T-helper 1 cell treated with Interleukin-12 subunit alpha and Interleukin-12 subunit beta and Interleukin-4 antibody, amounts not matched to agents 30 μg/mL and 1 μg/mL, for 36 hours (primary cell): ENCODE measurements around the gene IL11RA.
"Not testable (repeated sequence)": the region's sequence is repeated elsewhere in the genome, so short reads cannot be mapped to it uniquely, and the experiment has no call there.

ENCODE experiments used
- H3K27ac Mint-ChIP-seq: one replicate; pipeline ENCODE4 v1.8.0; 2021; ENCODE audit warnings: mild to moderate bottlenecking, mixed read lengths
- H3K27me3 Mint-ChIP-seq: one replicate; pipeline ENCODE4 v1.8.0; 2021; ENCODE audit warnings: low read depth, mixed read lengths
- H3K36me3 Mint-ChIP-seq: one replicate; pipeline ENCODE4 v1.8.0; 2021; ENCODE audit warnings: low read depth, mixed read lengths
- H3K4me1 Mint-ChIP-seq: one replicate; pipeline ENCODE4 v1.8.0; 2021; ENCODE audit warnings: low read depth, mixed read lengths
- H3K4me3 Mint-ChIP-seq: one replicate; pipeline ENCODE4 v1.8.0; 2021; ENCODE audit warnings: mild to moderate bottlenecking, moderate library complexity, mixed read lengths
- H3K9me3 Mint-ChIP-seq: one replicate; pipeline ENCODE4 v1.8.0; 2021; ENCODE audit warnings: mixed read lengths

IL11RA gene

DNA sequence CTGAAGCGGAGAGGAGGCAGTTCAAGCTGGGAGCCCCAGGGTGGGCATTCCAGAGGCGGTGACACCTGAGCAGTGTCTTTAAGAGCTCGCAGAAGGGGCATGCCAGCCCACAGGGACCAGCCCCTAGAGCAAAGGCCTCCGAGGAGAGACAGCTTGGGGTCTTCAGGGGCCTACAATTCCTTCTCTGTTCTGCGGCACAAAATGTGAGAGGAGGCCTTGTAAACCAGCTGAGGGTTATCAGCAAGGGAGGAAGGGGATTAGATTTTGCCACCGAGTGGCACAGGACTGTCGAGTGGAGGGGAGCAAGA, 13.9 kb upstream of the IL11RA start:
- peaks cover 21% of the 10 kb centered on the region for H3K4me1 Mint-ChIP-seq
- H3K27ac Mint-ChIP-seq = peak overlapping the region; percentile 89
- H3K36me3 Mint-ChIP-seq = peaks cover 9% of the 10 kb centered on the region
- no peaks in the 10 kb centered on the region for H3K9me3 Mint-ChIP-seq
- no peaks in the 10 kb centered on the region for H3K27me3 Mint-ChIP-seq
- peak overlapping the region; percentile 86 for H3K4me3 Mint-ChIP-seq

DNA sequence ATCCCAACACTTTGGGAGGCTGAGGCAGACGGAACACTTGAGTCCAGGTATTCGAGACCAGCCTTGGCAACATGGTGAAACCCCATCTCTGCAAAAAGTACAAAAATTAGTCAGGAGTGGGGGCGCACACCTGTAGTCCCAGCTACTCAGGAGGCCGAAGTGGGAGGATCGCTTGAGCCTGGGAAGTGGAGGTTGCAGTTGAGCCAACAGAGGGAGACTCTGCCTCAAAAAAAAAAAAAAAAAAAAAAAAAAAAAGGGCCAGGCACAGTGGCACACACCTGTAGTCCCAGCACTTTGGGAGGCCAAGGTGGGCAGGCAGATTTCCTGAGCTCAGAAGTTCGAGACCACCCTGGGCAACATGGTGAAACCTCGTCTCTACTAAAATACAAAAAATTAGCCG, 12.7 kb upstream of the IL11RA start:
- not testable (repeated sequence) for H3K27ac Mint-ChIP-seq, H3K9me3 Mint-ChIP-seq, H3K27me3 Mint-ChIP-seq, H3K4me3 Mint-ChIP-seq, H3K36me3 Mint-ChIP-seq
- H3K4me1 Mint-ChIP-seq = peaks cover 18% of the 10 kb centered on the region

DNA sequence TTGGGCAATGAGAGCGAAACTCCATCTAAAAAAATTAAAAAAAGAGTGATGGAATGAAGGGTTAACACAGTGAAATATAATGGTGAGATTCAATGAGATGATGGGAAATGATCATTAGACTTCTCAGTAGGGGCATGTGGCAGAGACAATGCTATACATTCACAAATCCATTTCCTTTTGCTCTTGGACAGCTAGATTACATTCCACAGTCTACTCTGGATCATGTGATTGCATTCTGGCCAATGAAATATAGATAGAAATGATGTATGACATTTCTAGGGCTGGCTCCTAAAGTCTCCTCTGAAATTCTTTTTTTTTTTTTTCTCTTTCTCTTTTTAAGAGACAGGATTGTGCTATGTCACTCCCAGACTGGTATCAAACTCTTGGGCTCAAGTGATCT, 9.3 kb upstream of the IL11RA start:
- Mint-ChIP-seq H3K27ac (no peak overlapping the region), H3K4me1 (peaks cover 23% of the 10 kb centered on the region), H3K4me3 (no peak overlapping the region), H3K36me3 (peaks cover 5% of the 10 kb centered on the region), H3K27me3 (no peaks in the 10 kb centered on the region), H3K9me3 (no peaks in the 10 kb centered on the region)

DNA sequence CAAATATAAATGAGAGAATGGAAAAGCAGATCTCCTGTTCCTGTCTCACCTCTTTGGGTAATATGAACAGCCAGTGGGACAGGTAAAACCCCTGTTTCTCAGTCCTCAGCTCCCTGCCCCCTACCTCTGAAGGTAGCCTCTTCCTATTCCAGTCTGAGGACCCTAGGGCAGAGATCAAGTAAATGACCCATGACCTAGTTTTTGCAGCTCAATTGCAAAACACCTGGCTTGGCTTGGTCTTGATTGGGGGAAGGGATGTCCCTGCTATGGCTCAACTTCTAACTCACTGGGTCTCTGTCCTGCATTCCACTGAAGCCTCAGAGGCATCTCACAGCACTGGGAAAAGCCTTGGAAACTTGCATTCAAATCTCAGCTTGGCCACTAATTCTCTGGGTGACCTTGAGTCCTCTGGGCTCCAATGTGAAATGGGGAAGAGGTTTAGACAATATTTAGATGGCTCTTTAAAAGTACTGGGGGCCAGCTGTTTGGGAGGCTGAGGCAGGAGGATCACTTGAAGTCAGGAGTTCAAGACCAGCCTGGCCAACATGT, 7.1 kb upstream of the IL11RA start:
- no peaks in the 10 kb centered on the region for H3K9me3 Mint-ChIP-seq
- H3K27ac Mint-ChIP-seq = no peak overlapping the region
- H3K4me3 Mint-ChIP-seq = no peak overlapping the region
- peaks cover 25% of the 10 kb centered on the region for H3K36me3 Mint-ChIP-seq
- H3K27me3 Mint-ChIP-seq = no peaks in the 10 kb centered on the region
- peaks cover 25% of the 10 kb centered on the region for H3K4me1 Mint-ChIP-seq

GRCh38 chr9:34646211-34647083, 5.5 kb upstream of the IL11RA start, which contains the start of gene GALT:
Gene GALT, plus strand, starts transcription at chr9:34646675. Its CDS starts 30 bp downstream, at chr9:34646705.
- peak within 1 kb of the TSS; percentile 91 for H3K4me3 Mint-ChIP-seq
- H3K9me3 Mint-ChIP-seq = no peaks in the 10 kb centered on the region
- peaks cover 31% of the 10 kb centered on the region for H3K36me3 Mint-ChIP-seq
- peak within 1 kb of the TSS; percentile 81 for H3K27ac Mint-ChIP-seq
- H3K4me1 Mint-ChIP-seq = peaks cover 25% of the 10 kb centered on the region
- no peaks in the 10 kb centered on the region for H3K27me3 Mint-ChIP-seq

DNA sequence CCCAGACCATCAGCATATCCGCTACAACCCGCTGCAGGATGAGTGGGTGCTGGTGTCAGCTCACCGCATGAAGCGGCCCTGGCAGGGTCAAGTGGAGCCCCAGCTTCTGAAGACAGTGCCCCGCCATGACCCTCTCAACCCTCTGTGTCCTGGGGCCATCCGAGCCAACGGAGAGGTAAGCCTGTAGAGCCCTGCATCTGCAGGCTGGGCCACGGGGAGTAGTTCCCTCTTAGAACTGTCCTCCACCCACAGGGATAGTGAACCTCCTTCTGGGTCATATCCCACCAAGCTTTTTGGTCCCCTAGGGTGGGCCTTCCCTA, 4.9 kb upstream of the IL11RA start:
- Mint-ChIP-seq H3K27ac (peak overlapping the region; percentile 81), H3K9me3 (no peaks in the 10 kb centered on the region), H3K36me3 (peaks cover 31% of the 10 kb centered on the region), H3K4me1 (peaks cover 25% of the 10 kb centered on the region), H3K4me3 (peak overlapping the region; percentile 91), H3K27me3 (no peaks in the 10 kb centered on the region)

- H3K36me3 Mint-ChIP-seq = peaks cover 31% of the 10 kb centered on the region
- no peaks in the 10 kb centered on the region for H3K9me3 Mint-ChIP-seq
- no peaks in the 10 kb centered on the region for H3K27me3 Mint-ChIP-seq
- peak overlapping the region; percentile 91 for H3K4me3 Mint-ChIP-seq
- peak overlapping the region; percentile 81 for H3K27ac Mint-ChIP-seq
- peaks cover 29% of the 10 kb centered on the region for H3K4me1 Mint-ChIP-seq
Observed at GRCh38 chr9:34647651-34648050, 4.3 kb upstream of the IL11RA start.

DNA sequence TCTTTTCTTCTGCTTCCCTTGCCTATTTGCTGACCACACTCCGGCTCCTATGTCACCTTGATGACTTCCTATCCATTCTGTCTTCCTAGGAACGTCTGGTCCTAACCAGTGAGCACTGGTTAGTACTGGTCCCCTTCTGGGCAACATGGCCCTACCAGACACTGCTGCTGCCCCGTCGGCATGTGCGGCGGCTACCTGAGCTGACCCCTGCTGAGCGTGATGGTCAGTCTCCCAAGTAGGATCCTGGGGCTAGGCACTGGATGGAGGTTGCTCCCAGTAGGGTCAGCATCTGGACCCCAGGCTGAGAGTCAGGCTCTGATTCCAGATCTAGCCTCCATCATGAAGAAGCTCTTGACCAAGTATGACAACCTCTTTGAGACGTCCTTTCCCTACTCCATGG, 3.3 kb upstream of the IL11RA start:
- Mint-ChIP-seq H3K27ac (no peak overlapping the region), H3K36me3 (peaks cover 31% of the 10 kb centered on the region), H3K4me3 (peak overlapping the region; percentile 23), H3K9me3 (no peaks in the 10 kb centered on the region), H3K27me3 (no peaks in the 10 kb centered on the region), H3K4me1 (peaks cover 34% of the 10 kb centered on the region)

GRCh38 chr9:34650816-34651215, 1.2 kb upstream of the IL11RA start:
- H3K27me3 Mint-ChIP-seq = no peaks in the 10 kb centered on the region
- peaks cover 34% of the 10 kb centered on the region for H3K4me1 Mint-ChIP-seq
- H3K9me3 Mint-ChIP-seq = no peaks in the 10 kb centered on the region
- H3K36me3 Mint-ChIP-seq = peaks cover 31% of the 10 kb centered on the region
- no peak overlapping the region for H3K4me3 Mint-ChIP-seq
- H3K27ac Mint-ChIP-seq = no peak overlapping the region

DNA sequence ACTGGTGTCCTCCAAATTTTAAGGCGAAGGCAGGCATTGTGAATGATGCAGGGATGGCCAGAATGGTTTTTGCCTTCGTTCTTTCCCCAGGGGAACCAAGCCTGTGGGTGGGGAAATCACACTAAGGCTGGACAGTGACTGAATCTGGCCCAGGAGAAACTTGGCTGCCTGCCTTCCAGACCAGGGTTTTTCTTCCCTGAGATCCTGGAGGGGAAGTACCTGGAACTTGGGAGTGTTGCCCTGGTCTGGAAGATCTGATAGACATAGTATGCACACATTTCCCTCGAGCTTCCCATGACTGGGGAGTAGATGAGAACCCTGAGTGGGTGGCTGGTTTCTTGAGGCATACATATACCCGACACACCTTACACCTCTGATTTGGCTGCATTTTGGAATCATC, 664 bp upstream of the IL11RA start:
- no peak overlapping the region for H3K27ac Mint-ChIP-seq

DNA sequence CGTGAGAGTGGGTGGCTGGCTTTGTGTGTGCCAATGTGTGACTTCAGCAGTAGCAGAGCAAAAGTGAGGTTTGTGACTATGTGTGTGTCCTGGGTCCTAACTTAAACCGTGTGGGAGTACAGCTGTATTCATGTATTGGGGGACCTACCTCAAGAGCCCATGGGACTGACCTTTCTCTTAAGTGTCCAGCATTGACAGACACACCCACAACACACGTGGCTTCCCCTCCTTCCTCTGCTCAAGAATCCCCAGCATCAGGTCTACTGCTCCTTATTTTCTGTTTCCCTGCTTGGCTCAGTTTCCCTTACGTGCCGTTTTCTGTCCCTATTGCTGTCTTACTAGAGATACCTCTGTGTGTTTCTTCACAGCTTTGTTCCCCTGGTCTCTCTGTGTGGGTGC, 616 bp downstream of the IL11RA start:
- H3K27ac Mint-ChIP-seq = no peak overlapping the region
- H3K4me1 Mint-ChIP-seq = peaks cover 23% of the 10 kb centered on the region
- H3K36me3 Mint-ChIP-seq = peaks cover 28% of the 10 kb centered on the region
- H3K27me3 Mint-ChIP-seq = no peaks in the 10 kb centered on the region
- no peak overlapping the region for H3K4me3 Mint-ChIP-seq
- H3K9me3 Mint-ChIP-seq = no peaks in the 10 kb centered on the region

More for the DNA sequence above, 664 bp upstream of the IL11RA start:
- Mint-ChIP-seq H3K4me3 (no peak overlapping the region), H3K36me3 (peaks cover 31% of the 10 kb centered on the region), H3K27me3 (no peaks in the 10 kb centered on the region), H3K4me1 (peaks cover 31% of the 10 kb centered on the region), H3K9me3 (no peaks in the 10 kb centered on the region)

GRCh38 chr9:34653151-34654072, 1.4 kb downstream of the IL11RA start:
- Mint-ChIP-seq H3K36me3 (peaks cover 20% of the 10 kb centered on the region), H3K9me3 (no peaks in the 10 kb centered on the region), H3K27me3 (no peaks in the 10 kb centered on the region), H3K4me1 (peaks cover 15% of the 10 kb centered on the region), H3K4me3 (no peak overlapping the region), H3K27ac (no peak overlapping the region)

- Mint-ChIP-seq H3K4me1 (peaks cover 9% of the 10 kb centered on the region), H3K27ac (peak overlapping the region; percentile 70), H3K27me3 (no peaks in the 10 kb centered on the region), H3K36me3 (peaks cover 9% of the 10 kb centered on the region), H3K4me3 (no peak overlapping the region), H3K9me3 (no peaks in the 10 kb centered on the region)
Observed at GRCh38 chr9:34654323-34655051, 2.5 kb downstream of the IL11RA start.

- Mint-ChIP-seq H3K36me3 (peaks cover 4% of the 10 kb centered on the region), H3K9me3 (no peaks in the 10 kb centered on the region), H3K4me1 (peaks cover 9% of the 10 kb centered on the region), H3K27ac (no peak overlapping the region), H3K4me3 (no peak overlapping the region), H3K27me3 (no peaks in the 10 kb centered on the region)
Observed at GRCh38 chr9:34655394-34655793, 3.4 kb downstream of the IL11RA start.
